Hepatocyte (in vitro differentiated cells): ENCODE measurements around the gene PYDC1. TPM values are rescaled to one million over a fixed set of nuclear protein-coding genes. Genes with fewer than 3 reads are reported as not detected.

Source experiments
- DNase-seq: peaks from one replicate; pipeline ENCODE4 v3.0.0-alpha.2; 2016; ENCODE audit warnings: low spot score
- H2AFZ ChIP-seq: fragments of 200-600 bp; sonication (generic); 2 replicates; pipeline ENCODE4 v1.6.0; 2016; ENCODE audit warnings: antibody characterized with exemption, mild to moderate bottlenecking
- H3K27ac ChIP-seq: fragments of 200-600 bp; sonication (generic); 2 replicates; pipeline ENCODE4 v1.5.1; 2016; ENCODE audit warnings: mild to moderate bottlenecking
- H3K27me3 ChIP-seq: fragments of 200-600 bp; sonication (generic); 2 replicates; pipeline ENCODE4 v1.6.1; 2016
- H3K36me3 ChIP-seq: fragments of 200-600 bp; sonication (generic); replicated peaks from 2 replicates; pipeline ENCODE4 v1.5.1; 2016; ENCODE audit warnings: low read depth; ENCODE audit not compliant: insufficient read depth
- H3K4me1 ChIP-seq: fragments of 200-600 bp; sonication (generic); 2 replicates; pipeline ENCODE4 v1.5.1; 2016; ENCODE audit warnings: mild to moderate bottlenecking, moderate library complexity; ENCODE audit not compliant: insufficient read depth
- H3K4me2 ChIP-seq: fragments of 200-600 bp; sonication (generic); 2 replicates; pipeline ENCODE4 v1.6.0; 2016
- H3K4me3 ChIP-seq: fragments of 200-600 bp; sonication (generic); 2 replicates; pipeline ENCODE4 v1.5.1; 2016; ENCODE audit warnings: mild to moderate bottlenecking
- H3K79me2 ChIP-seq: fragments of 200-600 bp; sonication (generic); 2 replicates; pipeline ENCODE4 v1.6.0; 2017; ENCODE audit warnings: mild to moderate bottlenecking
- H3K9me2 ChIP-seq: fragments of 200-600 bp; sonication (generic); replicated peaks from 2 replicates; pipeline ENCODE4 v1.6.0; 2017; ENCODE audit warnings: mild to moderate bottlenecking; ENCODE audit not compliant: insufficient read depth
- H3K9me3 ChIP-seq: fragments of 200-600 bp; sonication (generic); 2 replicates; pipeline ENCODE4 v1.5.1; 2016; ENCODE audit warnings: low read depth, mild to moderate bottlenecking
- H4K20me1 ChIP-seq: fragments of 200-600 bp; sonication (generic); 2 replicates; pipeline ENCODE4 v1.6.0; 2016; ENCODE audit warnings: mild to moderate bottlenecking; ENCODE audit not compliant: insufficient read depth, poor library complexity, severe bottlenecking
- CTCF ChIP-seq: fragments of 200-600 bp; sonication (generic); IDR thresholded peaks from 2 replicates; pipeline ENCODE4 v1.5.1; 2016; ENCODE audit warnings: antibody characterized with exemption, mild to moderate bottlenecking; ENCODE audit not compliant: poor library complexity
- EZH2 ChIP-seq: fragments of 200-600 bp; sonication (generic); IDR thresholded peaks from 2 replicates; pipeline ENCODE4 v1.6.1; 2016; ENCODE audit warnings: antibody characterized with exemption, mild to moderate bottlenecking, borderline replicate concordance
- EZH2phosphoT487 ChIP-seq: fragments of 200-600 bp; sonication (generic); IDR thresholded peaks from one replicate; pipeline ENCODE4 v1.6.1; 2018; ENCODE audit warnings: antibody characterized with exemption, mild to moderate bottlenecking, low read depth, moderate library complexity; ENCODE audit not compliant: unreplicated experiment, severe bottlenecking
- WGBS: methylation state at CpG from one replicate; pipeline ENCODE4 v1.1.6; 2016; ENCODE audit warnings: low lambda C conversion rate; ENCODE audit errors: missing lambda C conversion rate; 5-methylcytosine and 5-hydroxymethylcytosine counted together
- polyA plus RNA-seq: library from polyadenylated mRNA; unstranded; fragments of >200 nt; fragmentation: Nextera tagmentation; extraction: Ambion mirVana; gene quantifications from 2 replicates; pipeline ENCODE4 v1.2.1, GENCODE V29; 2016
- total RNA-seq: library from RNA; depleted of rRNA; stranded (reverse); fragments of >200 nt; gene quantifications from 2 replicates; pipeline ENCODE4 v1.2.3, GENCODE V29; 2014

The PYDC1 gene
- total and polyA plus RNA-seq, 2 experiments from 2014 or later, result not detected

GRCh38 chr16:31188450-31189411 lies 28.2 kb downstream of the PYDC1 start:
- H3K4me1 ChIP-seq, result no peaks in the 10 kb centered on the region
- H3K27ac ChIP-seq, result no peak overlapping the region

GRCh38 chr16:31187808-31188189 lies 29.1 kb downstream of the PYDC1 start:
- H3K27me3 ChIP-seq, result no peaks in the 10 kb centered on the region
- H4K20me1 ChIP-seq, result peaks cover 96% of the 10 kb centered on the region
- H3K27ac ChIP-seq, result no peak overlapping the region
- no peak overlapping the region for H2AFZ ChIP-seq
- H3K9me2 ChIP-seq, result no peaks in the 10 kb centered on the region
- no peak for DNase-seq
- H3K36me3 ChIP-seq, result peaks cover 8% of the 10 kb centered on the region
- 94% methylated on average over 8 of the region's 8 CpGs for WGBS
- no peak overlapping the region for H3K4me3 ChIP-seq
- H3K9me3 ChIP-seq, result no peaks in the 10 kb centered on the region
- peaks cover 78% of the 10 kb centered on the region for H3K79me2 ChIP-seq
- TF ChIP-seq EZH2 (no peak), EZH2phosphoT487 (no peak), CTCF (no peak)
- H3K4me1 ChIP-seq, result peaks cover 5% of the 10 kb centered on the region
- H3K4me2 ChIP-seq, result no peak overlapping the region

More at GRCh38 chr16:31188450-31189411, 28.2 kb downstream of the PYDC1 start:
- H2AFZ ChIP-seq, result no peak overlapping the region
- H3K9me3 ChIP-seq, result no peaks in the 10 kb centered on the region
- H3K4me2 ChIP-seq, result no peak overlapping the region
- DNase-seq, result no peak
- H3K79me2 ChIP-seq, result peaks cover 69% of the 10 kb centered on the region
- H3K27me3 ChIP-seq, result no peaks in the 10 kb centered on the region
- 93% methylated on average over 3 of the region's 3 CpGs for WGBS
- H4K20me1 ChIP-seq, result peaks cover 87% of the 10 kb centered on the region
- no peak for TF ChIP-seq CTCF
- TF ChIP-seq EZH2, result no peak
- no peak for TF ChIP-seq EZH2phosphoT487
- no peak overlapping the region for H3K4me3 ChIP-seq
- peaks cover 8% of the 10 kb centered on the region for H3K36me3 ChIP-seq
- H3K9me2 ChIP-seq, result no peaks in the 10 kb centered on the region

GRCh38 chr16:31186930-31187807 lies 29.8 kb downstream of the PYDC1 start:
- Histone ChIP-seq H3K79me2 (peaks cover 85% of the 10 kb centered on the region), H2AFZ (no peak overlapping the region), H4K20me1 (peaks cover 96% of the 10 kb centered on the region), H3K27ac (no peak overlapping the region), H3K36me3 (peaks cover 8% of the 10 kb centered on the region), H3K4me3 (no peak overlapping the region), H3K27me3 (no peaks in the 10 kb centered on the region), H3K4me1 (peaks cover 11% of the 10 kb centered on the region), H3K9me3 (no peaks in the 10 kb centered on the region), H3K4me2 (no peak overlapping the region), H3K9me2 (no peaks in the 10 kb centered on the region)
- no peak for DNase-seq
- 96% methylated on average over 10 of the region's 10 CpGs for WGBS
- TF ChIP-seq CTCF (no peak), EZH2phosphoT487 (no peak), EZH2 (no peak)
